Raji (cell line): ENCODE measurements around the gene PAQR7.

Experiments
- POLR2A ChIP-seq: IDR thresholded peaks from 2 replicates; pipeline ENCODE4 v1.6.1; 2011; ENCODE audit warnings: low read depth, low read length, control low read depth; ENCODE audit not compliant: insufficient read depth

The PAQR7 gene

GRCh38 chr1:25821630-25822091 lies 53.8 kb downstream of the PAQR7 start:
- no peak for TF ChIP-seq POLR2A

- no peak for TF ChIP-seq POLR2A
These were observed 54.4 kb downstream of the PAQR7 start for GRCh38 chr1:25821112-25821476.

GRCh38 chr1:25820247-25821111 lies 55.0 kb downstream of the PAQR7 start:
- peak; percentile 71 for TF ChIP-seq POLR2A

- TF ChIP-seq POLR2A = peak; percentile 97
These were observed 55.8 kb downstream of the PAQR7 start, which contains the start of gene MTFR1L for GRCh38 chr1:25819491-25820246. TSS of gene MTFR1L (plus strand) at chr1:25819954. CDS start at chr1:25823105, 3,151 bp downstream.

GRCh38 chr1:25818569-25818968 lies 56.9 kb downstream of the PAQR7 start:
- no peak for TF ChIP-seq POLR2A

GRCh38 chr1:25817840-25818501 lies 57.5 kb downstream of the PAQR7 start:
- TF ChIP-seq POLR2A = no peak

- no peak for TF ChIP-seq POLR2A
These were observed 59.3 kb downstream of the PAQR7 start for GRCh38 chr1:25816112-25816718.

GRCh38 chr1:25815208-25816111 lies 60.0 kb downstream of the PAQR7 start:
- no peak for TF ChIP-seq POLR2A

GRCh38 chr1:25814549-25815087 lies 60.9 kb downstream of the PAQR7 start:
- TF ChIP-seq POLR2A = no peak

- TF ChIP-seq POLR2A = no peak
These were observed 61.6 kb downstream of the PAQR7 start for GRCh38 chr1:25813734-25814471.

- no peak for TF ChIP-seq POLR2A
These were observed 62.3 kb downstream of the PAQR7 start for GRCh38 chr1:25813071-25813733.
